Trophoblast cell (in vitro differentiated cells and primary cell): Measurements from ENCODE around the gene NEDD9.

ENCODE experiments used
- DNase-seq, 2 donors: peaks; one replicate each; pipeline ENCODE4 v3.0.0-alpha.2; 2016
- H2AFZ ChIP-seq: 2 replicates; pipeline ENCODE4 v1.6.1; 2013; ENCODE audit warnings: low read length, moderate library complexity, mild to moderate bottlenecking; ENCODE audit not compliant: insufficient read depth, poor library complexity
- H2AK5ac ChIP-seq: 2 replicates; pipeline ENCODE4 v1.6.1; 2013; ENCODE audit warnings: mild to moderate bottlenecking, low read length
- H2BK120ac ChIP-seq: 2 replicates; pipeline ENCODE4 v1.6.1; 2013; ENCODE audit warnings: low read length, mild to moderate bottlenecking, moderate library complexity; ENCODE audit not compliant: insufficient read depth, poor library complexity
- H2BK12ac ChIP-seq: 2 replicates; pipeline ENCODE4 v1.6.1; 2013; ENCODE audit warnings: mild to moderate bottlenecking, low read length, moderate library complexity
- H2BK5ac ChIP-seq: 2 replicates; pipeline ENCODE4 v1.6.1; 2013; ENCODE audit warnings: low read length, low read depth, moderate library complexity, mild to moderate bottlenecking; ENCODE audit not compliant: poor library complexity
- H3K14ac ChIP-seq: 2 replicates; pipeline ENCODE4 v1.6.1; 2013; ENCODE audit warnings: mild to moderate bottlenecking, low read length
- H3K18ac ChIP-seq: 2 replicates; pipeline ENCODE4 v1.6.1; 2013; ENCODE audit warnings: mild to moderate bottlenecking, low read length
- H3K23ac ChIP-seq: 2 replicates; pipeline ENCODE4 v1.6.1; 2013; ENCODE audit warnings: low read length
- H3K27ac ChIP-seq: 2 replicates; pipeline ENCODE4 v1.5.1; 2013; ENCODE audit warnings: low read depth, mild to moderate bottlenecking, inconsistent platforms, low read length, moderate library complexity
- H3K27me3 ChIP-seq: 2 replicates; pipeline ENCODE4 v1.6.1; 2013; ENCODE audit warnings: inconsistent platforms, mild to moderate bottlenecking, low read length, moderate library complexity; ENCODE audit not compliant: insufficient read depth
- H3K36me3 ChIP-seq, 2 experiments: 1 replicate in 1 of 2; 2 replicates in 1 of 2; pipeline ENCODE4 v1.6.1; 2013; ENCODE audit warnings: low read length in 2 of 2, mild to moderate bottlenecking in 2 of 2, moderate library complexity in 1 of 2; ENCODE audit not compliant: insufficient read depth in 2 of 2, control insufficient read depth in 1 of 2
- H3K4ac ChIP-seq: 2 replicates; pipeline ENCODE4 v1.6.1; 2013; ENCODE audit warnings: low read depth, mild to moderate bottlenecking, low read length, moderate library complexity
- H3K4me1 ChIP-seq, 2 experiments: 1 replicate in 1 of 2; 2 replicates in 1 of 2; pipeline ENCODE4 v1.6.1; 2013; ENCODE audit warnings: low read length in 2 of 2, mild to moderate bottlenecking in 2 of 2, moderate library complexity in 1 of 2; ENCODE audit not compliant: insufficient read depth in 2 of 2, control insufficient read depth in 1 of 2
- H3K4me2 ChIP-seq: 2 replicates; pipeline ENCODE4 v1.6.1; 2013; ENCODE audit warnings: inconsistent platforms, mild to moderate bottlenecking, low read length, moderate library complexity
- H3K4me3 ChIP-seq: 2 replicates; pipeline ENCODE4 v1.5.1; 2013; ENCODE audit warnings: mild to moderate bottlenecking, low read depth, low read length, inconsistent platforms
- H3K79me1 ChIP-seq: one replicate; pipeline ENCODE4 v1.6.1; 2013; ENCODE audit warnings: low read length
- H3K79me2 ChIP-seq: 2 replicates; pipeline ENCODE4 v1.6.1; 2013; ENCODE audit warnings: low read length, mild to moderate bottlenecking; ENCODE audit not compliant: control insufficient read depth, insufficient read depth, poor library complexity
- H3K9ac ChIP-seq: 2 replicates; pipeline ENCODE4 v1.6.1; 2013; ENCODE audit warnings: mild to moderate bottlenecking, low read length
- H3K9me3 ChIP-seq: 2 replicates; pipeline ENCODE4 v1.6.1; 2013; ENCODE audit warnings: low read depth, mild to moderate bottlenecking, control low read depth, inconsistent platforms, low read length; ENCODE audit not compliant: insufficient read depth
- H4K12ac ChIP-seq: 2 replicates; pipeline ENCODE4 v1.6.1; 2013; ENCODE audit warnings: low read depth, mild to moderate bottlenecking, low read length, moderate library complexity
- H4K8ac ChIP-seq: 2 replicates; pipeline ENCODE4 v1.6.1; 2013; ENCODE audit warnings: low read depth, mild to moderate bottlenecking, low read length, moderate library complexity
- H4K91ac ChIP-seq: one replicate; pipeline ENCODE4 v1.6.1; 2013; ENCODE audit warnings: low read depth, mild to moderate bottlenecking, low read length, moderate library complexity
- WGBS: extraction: QIAGEN DNeasy Blood & Tissue Kit; methylation state at CpG from one replicate; pipeline ENCODE4 v1.1.7; 2013; ENCODE audit warnings: missing lambda C conversion rate; ENCODE audit not compliant: insufficient read length, insufficient coverage; ENCODE audit errors: extremely low coverage; 5-methylcytosine and 5-hydroxymethylcytosine counted together

The NEDD9 gene

DNA sequence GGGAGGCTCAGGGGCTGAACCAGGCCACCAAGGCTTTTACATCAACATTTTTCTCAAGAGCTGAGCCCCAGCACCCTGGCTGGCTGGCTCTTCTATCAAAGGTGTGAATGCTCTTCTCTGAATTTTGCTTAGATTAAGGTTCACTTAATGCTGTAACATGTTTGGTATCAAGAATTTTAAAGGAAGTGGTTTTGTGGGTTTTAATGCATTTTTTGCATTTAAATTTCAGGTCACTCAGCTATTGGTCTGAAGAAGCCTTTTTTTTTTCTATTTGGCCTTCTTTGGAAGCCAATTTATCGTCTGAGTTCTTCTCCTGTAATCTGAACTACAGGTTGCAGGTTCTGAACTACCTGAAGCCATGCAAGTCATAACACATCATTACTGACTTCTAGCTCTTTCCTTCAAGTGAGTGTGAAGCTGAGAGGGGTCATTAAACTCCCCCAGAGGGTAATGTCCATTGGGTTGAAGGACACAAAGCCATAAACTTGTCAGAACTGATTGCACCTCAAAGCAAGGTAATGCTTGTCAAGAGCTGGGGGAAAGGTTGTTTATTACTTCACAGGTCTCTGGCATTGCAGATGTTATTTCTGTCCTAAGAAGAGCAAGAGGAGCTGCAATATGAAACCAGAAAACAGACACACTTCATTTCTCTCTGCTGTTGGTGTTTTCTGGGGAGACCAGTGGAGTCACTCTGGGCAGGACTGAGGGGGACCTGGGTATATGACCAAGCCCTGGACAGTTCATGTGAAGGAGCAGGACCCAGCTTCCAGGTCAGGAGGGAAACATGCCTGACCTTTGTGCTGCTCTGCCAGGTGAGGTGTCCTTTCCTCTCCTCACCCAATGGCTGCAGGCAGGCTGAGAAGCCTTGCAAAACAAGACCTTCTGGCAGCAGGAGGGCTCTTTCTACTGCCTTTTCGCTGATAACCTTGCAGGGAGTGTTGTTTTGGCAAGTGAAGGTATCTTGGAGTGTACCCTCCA is 26.1 kb upstream of the NEDD9 start:
- Histone ChIP-seq H3K9me3 (no peaks in the 10 kb centered on the region), H3K18ac (peak overlapping the region; percentile 9), H3K14ac (no peak overlapping the region), H3K23ac (no peak overlapping the region), H3K79me1 (peaks cover 11% of the 10 kb centered on the region), H4K12ac (no peak overlapping the region), H4K91ac (peak overlapping the region; percentile 8), H3K27ac (peak overlapping the region; percentile 5), H2BK120ac (peak overlapping the region; percentile 20), H3K4me2 (peak overlapping the region; percentile 10), H3K27me3 (no peaks in the 10 kb centered on the region), H3K4me1 (peaks cover 15 to 17% of the 10 kb centered on the region in 2 experiments), H3K79me2 (no peaks in the 10 kb centered on the region), H2BK12ac (peak overlapping the region; percentile 63), H3K36me3 (no peaks in the 10 kb centered on the region), H4K8ac (peak overlapping the region; percentile 34), H2AK5ac (no peak overlapping the region), H3K4me3 (no peak overlapping the region), H2AFZ (no peak overlapping the region), H2BK5ac (peak overlapping the region; percentile 6), H3K9ac (no peak overlapping the region), H3K4ac (no peak overlapping the region)
- WGBS, result no CpG with 5 or more reads among the region's 2 CpGs
- peak in 1 of 2 donors; percentile 41 for DNase-seq

GRCh38 chr6:11255610-11256009 is 23.1 kb upstream of the NEDD9 start:
- Histone ChIP-seq H3K79me1 (peaks cover 12% of the 10 kb centered on the region), H3K9me3 (no peaks in the 10 kb centered on the region), H3K27me3 (no peaks in the 10 kb centered on the region), H4K12ac (no peak overlapping the region), H2BK12ac (no peak overlapping the region), H3K27ac (no peak overlapping the region), H3K9ac (no peak overlapping the region), H2BK120ac (no peak overlapping the region), H2BK5ac (no peak overlapping the region), H3K4ac (no peak overlapping the region), H3K23ac (no peak overlapping the region), H3K36me3 (no peaks in the 10 kb centered on the region), H4K8ac (no peak overlapping the region), H3K4me2 (no peak overlapping the region), H2AK5ac (no peak overlapping the region), H3K79me2 (no peaks in the 10 kb centered on the region), H3K18ac (no peak overlapping the region), H4K91ac (no peak overlapping the region), H2AFZ (no peak overlapping the region), H3K4me1 (peaks cover 21 to 23% of the 10 kb centered on the region in 2 experiments), H3K4me3 (no peak overlapping the region), H3K14ac (no peak overlapping the region)
- WGBS, result no CpG with 5 or more reads among the region's 5 CpGs
- DNase-seq, result no peak

- Histone ChIP-seq H3K4me3 (no peak overlapping the region), H2AFZ (no peak overlapping the region), H4K8ac (no peak overlapping the region), H3K79me1 (peaks cover 10% of the 10 kb centered on the region), H3K4me2 (no peak overlapping the region), H3K27ac (no peak overlapping the region), H3K4me1 (peaks cover 15 to 16% of the 10 kb centered on the region in 2 experiments), H4K12ac (no peak overlapping the region), H3K36me3 (no peaks in the 10 kb centered on the region), H2AK5ac (no peak overlapping the region), H3K27me3 (no peaks in the 10 kb centered on the region), H3K4ac (no peak overlapping the region), H2BK120ac (no peak overlapping the region), H3K18ac (no peak overlapping the region), H2BK5ac (no peak overlapping the region), H2BK12ac (no peak overlapping the region), H3K14ac (no peak overlapping the region), H3K9ac (no peak overlapping the region), H3K9me3 (no peaks in the 10 kb centered on the region), H3K23ac (no peak overlapping the region), H3K79me2 (no peaks in the 10 kb centered on the region), H4K91ac (no peak overlapping the region)
- WGBS, result no CpG with 5 or more reads among the region's 1 CpG
- no peak for DNase-seq
Observed at GRCh38 chr6:11253594-11253993, 21.1 kb upstream of the NEDD9 start.

- Histone ChIP-seq H2AK5ac (no peak overlapping the region), H2BK5ac (no peak overlapping the region), H3K23ac (no peak overlapping the region), H3K36me3 (no peaks in the 10 kb centered on the region), H4K12ac (no peak overlapping the region), H2BK12ac (peak overlapping the region; percentile 18), H3K79me1 (peaks cover 10% of the 10 kb centered on the region), H3K14ac (no peak overlapping the region), H4K8ac (no peak overlapping the region), H3K4me3 (no peak overlapping the region), H4K91ac (peak overlapping the region; percentile 56), H3K79me2 (no peaks in the 10 kb centered on the region), H3K4ac (no peak overlapping the region), H3K27ac (no peak overlapping the region), H3K9me3 (no peaks in the 10 kb centered on the region), H3K27me3 (no peaks in the 10 kb centered on the region), H3K4me2 (no peak overlapping the region), H2BK120ac (no peak overlapping the region), H3K18ac (no peak overlapping the region), H2AFZ (no peak overlapping the region), H3K9ac (no peak overlapping the region), H3K4me1 (peaks cover 4 to 7% of the 10 kb centered on the region in 2 experiments)
- WGBS, result no CpG with 5 or more reads among the region's 7 CpGs
- peak in 1 of 2 donors; percentile 61 for DNase-seq
Observed at GRCh38 chr6:11251553-11252360, 19.3 kb upstream of the NEDD9 start.
